H1 (cell line): ENCODE measurements around the gene SMPD2. TPM values are rescaled to one million over a fixed set of nuclear protein-coding genes. Genes with fewer than 3 reads are reported as not detected.

ENCODE experiments used
- BCL11A ChIP-seq, 2 experiments: IDR thresholded peaks; one replicate each; pipeline ENCODE4 v1.6.1; 2011; ENCODE audit warnings: low read depth in 2 of 2, low read length in 2 of 2, mild to moderate bottlenecking in 2 of 2
- CHD1 ChIP-seq: IDR thresholded peaks from 2 replicates; pipeline ENCODE4 v1.6.1; 2012; ENCODE audit warnings: low read depth, low read length, improper control_type of control experiment
- CTCF ChIP-seq, 3 experiments: IDR thresholded peaks; 1 replicate in 2 of 3; 2 replicates in 1 of 3; pipeline versions ENCODE4 v1.5.1 to v1.6.1; 2011; ENCODE audit warnings: low read length in 3 of 3, mild to moderate bottlenecking in 3 of 3, inconsistent platforms in 2 of 3, low read depth in 1 of 3, moderate library complexity in 1 of 3; ENCODE audit not compliant: insufficient read depth in 1 of 3; ENCODE audit errors: control extremely low read depth in 1 of 3
- E2F6 ChIP-seq: IDR thresholded peaks from 2 replicates; pipeline ENCODE4 v1.6.1; 2012; ENCODE audit warnings: inconsistent platforms
- RAD21 ChIP-seq, 2 experiments: IDR thresholded peaks in 1 of 2; conservative IDR thresholded peaks in 1 of 2; 2 replicates each; pipeline ENCODE4 v1.6.1; 2011; ENCODE audit warnings: low read depth in 2 of 2, low read length in 2 of 2, improper control_type of control experiment in 1 of 2, inconsistent platforms in 1 of 2, mild to moderate bottlenecking in 1 of 2, moderate library complexity in 1 of 2
- SAP30 ChIP-seq: fragments of 300-600 bp; sonication (generic); IDR thresholded peaks from 2 replicates; pipeline ENCODE4 v1.7.1; 2012; ENCODE audit warnings: low read length, moderate library complexity, mild to moderate bottlenecking, inconsistent platforms; ENCODE audit not compliant: insufficient read depth, insufficient replicate concordance
- SIX5 ChIP-seq: IDR thresholded peaks from 2 replicates; pipeline ENCODE4 v1.6.1; 2011; ENCODE audit warnings: mild to moderate bottlenecking, low read depth, low read length
- polyA plus RNA-seq, 7 experiments: library from polyadenylated mRNA; depleted of rRNA in 3 of 7; stranded (reverse) in 5 of 7; unstranded in 2 of 7; fragments of >200 nt in 5 of 7; fragments of 200-250 nt in 2 of 7; gene quantifications; 1 replicate in 5 of 7; 2 replicates in 1 of 7; 4 replicates in 1 of 7; pipeline versions ENCODE4 v1.2.1 to v1.2.3, GENCODE V29; 2011 to 2013; ENCODE audit warnings: missing spikeins in 2 of 7, mixed read lengths in 2 of 7
- total RNA-seq: library from RNA; stranded (reverse); fragmentation: NEBNext Ultra II Directional; extraction: Animal tissue kit (Norgen Biotek cat#: 25700); gene quantifications from 2 replicates; pipeline ENCODE4 v1.2.1, GENCODE V29; 2021

The SMPD2 gene
- total and polyA plus RNA-seq, 2 of the 8 experiments (the other 6 are each of a cell fraction or from before 2014, with no cell fraction given) = 11.5 to 17.2 TPM

- TF ChIP-seq CTCF (IDR thresholded peaks at IDR 0.05; ENCODE audit: control extremely low read depth in 1 of 3, insufficient read depth in 1 of 3, low read depth in 1 of 3, low read length in 3 of 3) (peak in 2 of 3 experiments; percentile 28 to 31; a peak in 2 of 4 replicates), RAD21 (IDR thresholded peaks at IDR 0.05 in 1 of 2, conservative IDR thresholded peaks at IDR 0.05 in 1 of 2; ENCODE audit: low read depth in 2 of 2, low read length in 2 of 2) (peak; percentile 18 to 38; a peak in 2 of 4 replicates), E2F6 (peak; percentile 59), SIX5 (no peak), CHD1 (no peak), SAP30 (peak; percentile 51), BCL11A (IDR thresholded peaks at IDR 0.05; ENCODE audit: low read depth in 2 of 2, low read length in 2 of 2) (no peak)
Observed at GRCh38 chr6:109441069-109441816, 719 bp downstream of the SMPD2 start (continued).
